Measurements from ENCODE around the gene UPF3A. TPM values are rescaled to one million over a fixed set of nuclear protein-coding genes. Genes with fewer than 3 reads are reported as not detected.
"Not testable (repeated sequence)": the region's sequence is repeated elsewhere in the genome, so short reads cannot be mapped to it uniquely, and the experiment has no call there.

The UPF3A gene
- total RNA-seq, 3 donors from 2014 or later (not counting 1 experiment from before 2014, with no cell fraction given): 37.8 to 66.5 (median 44.7) TPM

DNA sequence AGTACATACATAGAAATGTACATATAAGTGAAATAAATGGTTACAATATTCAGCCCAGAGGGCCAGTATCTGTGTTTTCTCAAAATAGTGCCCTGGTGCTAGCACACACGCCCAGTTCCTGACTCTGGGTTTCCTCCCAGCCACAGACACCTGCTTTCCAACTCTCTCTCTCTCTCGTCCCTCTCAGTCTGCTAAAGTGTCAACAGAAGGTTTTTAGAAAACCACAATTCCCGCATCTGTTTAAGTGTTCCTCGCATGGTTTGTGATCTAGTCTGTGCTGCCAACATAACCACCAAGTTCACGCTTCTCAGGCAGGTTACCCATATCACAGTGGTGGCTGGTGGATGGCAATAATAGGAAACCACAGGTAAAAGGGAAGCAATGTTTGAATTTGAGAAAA, 17.8 kb upstream of the UPF3A start:
- peaks cover 47% of the 10 kb centered on the region for H3K36me3 ChIP-seq (ENCODE audit: control insufficient read depth, insufficient read depth, low read length)
- peaks cover 0 to 2% of the 10 kb centered on the region in 2 donors for H3K9me3 Mint-ChIP-seq
- H3K4me1 Mint-ChIP-seq: peaks cover 71 to 79% of the 10 kb centered on the region in 2 donors
- WGBS (ENCODE audit: insufficient coverage): 0% methylated on average over 5 of the region's 5 CpGs
- no peak overlapping the region for H3K4me3 ChIP-seq (ENCODE audit: low read length)
- H3K27me3 Mint-ChIP-seq (ENCODE audit: low read depth in 2 of 2): no peaks in the 10 kb centered on the region
- H3K4me1 ChIP-seq (ENCODE audit: control insufficient read depth, insufficient read depth, low read length): peaks cover 75% of the 10 kb centered on the region
- H3K27ac Mint-ChIP-seq: peak overlapping the region; percentile 32 to 78
- TF ChIP-seq, protein P1, sequence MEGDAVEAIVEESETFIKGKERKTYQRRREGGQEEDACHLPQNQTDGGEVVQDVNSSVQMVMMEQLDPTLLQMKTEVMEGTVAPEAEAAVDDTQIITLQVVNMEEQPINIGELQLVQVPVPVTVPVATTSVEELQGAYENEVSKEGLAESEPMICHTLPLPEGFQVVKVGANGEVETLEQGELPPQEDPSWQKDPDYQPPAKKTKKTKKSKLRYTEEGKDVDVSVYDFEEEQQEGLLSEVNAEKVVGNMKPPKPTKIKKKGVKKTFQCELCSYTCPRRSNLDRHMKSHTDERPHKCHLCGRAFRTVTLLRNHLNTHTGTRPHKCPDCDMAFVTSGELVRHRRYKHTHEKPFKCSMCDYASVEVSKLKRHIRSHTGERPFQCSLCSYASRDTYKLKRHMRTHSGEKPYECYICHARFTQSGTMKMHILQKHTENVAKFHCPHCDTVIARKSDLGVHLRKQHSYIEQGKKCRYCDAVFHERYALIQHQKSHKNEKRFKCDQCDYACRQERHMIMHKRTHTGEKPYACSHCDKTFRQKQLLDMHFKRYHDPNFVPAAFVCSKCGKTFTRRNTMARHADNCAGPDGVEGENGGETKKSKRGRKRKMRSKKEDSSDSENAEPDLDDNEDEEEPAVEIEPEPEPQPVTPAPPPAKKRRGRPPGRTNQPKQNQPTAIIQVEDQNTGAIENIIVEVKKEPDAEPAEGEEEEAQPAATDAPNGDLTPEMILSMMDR (IDR thresholded peaks at IDR 0.05): no peak
- peak in 1 of 2 donors; percentile 76 for DNase-seq
- peaks cover 5% of the 10 kb centered on the region for H3K9me3 ChIP-seq (ENCODE audit: control insufficient read depth, insufficient read depth, low read length)
- no peaks in the 10 kb centered on the region for H3K27me3 ChIP-seq (ENCODE audit: control insufficient read depth, insufficient read depth, low read length)
- intact Hi-C loops (cut with micrococcal nuclease): loop anchor here (1.0 to 5.0 kb wide), 3 partner anchors 17 to 387 kb away; no protein-coding TSS in a partner anchor
- peak; percentile 61 to 79 (median 75) for ATAC-seq
- H3K4me3 Mint-ChIP-seq: peak overlapping the region; percentile 76
- H3K27ac ChIP-seq (ENCODE audit: low read length): peak overlapping the region; percentile 6
- peaks cover 25% of the 10 kb centered on the region for H3K36me3 Mint-ChIP-seq

DNA sequence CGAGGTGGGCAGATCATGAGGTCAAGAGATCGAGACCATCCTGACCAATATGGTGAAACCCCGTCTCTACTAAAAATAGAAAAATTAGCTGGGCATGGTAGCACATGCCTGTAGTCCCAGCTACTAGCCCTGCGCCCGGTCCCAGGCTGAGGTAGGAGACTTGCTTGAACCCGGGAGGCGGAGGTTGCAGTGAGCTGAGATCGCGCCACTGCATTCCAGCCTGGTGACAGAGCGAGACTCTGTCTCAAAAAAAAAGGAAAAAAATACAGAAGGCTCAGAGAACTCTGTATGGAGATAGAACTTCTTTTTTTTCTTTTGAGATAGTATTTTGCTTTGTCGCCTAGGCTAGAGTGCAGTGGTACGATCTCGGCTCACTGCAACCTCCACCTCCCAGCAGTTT, 17.1 kb upstream of the UPF3A start:
- peaks cover 75 to 86% of the 10 kb centered on the region in 2 donors for H3K4me1 Mint-ChIP-seq
- not testable (repeated sequence) for ATAC-seq

DNA sequence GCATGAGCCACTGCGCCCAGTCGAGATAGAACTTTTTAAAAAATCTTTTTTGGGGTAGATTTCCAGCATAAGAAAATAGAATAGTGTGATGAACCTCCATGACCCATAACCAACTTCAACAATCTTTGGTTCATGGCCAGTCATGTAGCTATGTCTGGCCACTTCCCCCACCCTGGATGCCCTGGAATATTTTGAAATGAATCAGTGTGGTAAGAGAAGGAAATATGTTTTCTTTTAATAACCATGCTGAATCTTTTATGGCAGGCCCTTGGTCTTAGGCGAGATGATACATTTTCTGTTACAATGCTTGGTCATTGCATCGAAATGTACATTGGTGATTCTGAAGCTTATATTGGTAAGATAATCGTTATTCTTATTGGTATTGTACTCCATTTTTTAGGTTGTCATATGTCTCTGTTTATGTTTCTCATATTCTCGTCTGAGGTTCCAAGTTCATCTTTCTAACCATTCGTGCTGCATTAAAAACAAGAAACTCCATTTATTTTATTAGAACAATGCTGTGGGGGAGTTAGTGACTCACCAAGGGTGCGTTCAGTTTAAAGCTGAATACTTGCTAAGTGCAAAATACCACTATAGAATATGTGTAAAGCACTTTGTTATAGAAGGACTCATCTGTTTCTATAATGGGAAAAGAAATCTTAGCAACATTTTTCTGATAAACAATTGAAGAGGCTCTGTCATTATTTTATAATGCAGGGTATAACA, 16.4 kb upstream of the UPF3A start:
- DNase-seq (no peak), ATAC-seq (no peak)
- Histone ChIP-seq H3K4me1 (ENCODE audit: control insufficient read depth, insufficient read depth, low read length) (peaks cover 87% of the 10 kb centered on the region), H3K27ac (ENCODE audit: low read length) (no peak overlapping the region), H3K27me3 (ENCODE audit: control insufficient read depth, insufficient read depth, low read length) (no peaks in the 10 kb centered on the region), H3K4me3 (ENCODE audit: low read length) (no peak overlapping the region), H3K36me3 (ENCODE audit: control insufficient read depth, insufficient read depth, low read length) (peaks cover 32% of the 10 kb centered on the region), H3K9me3 (ENCODE audit: control insufficient read depth, insufficient read depth, low read length) (peaks cover 8% of the 10 kb centered on the region)
- peak overlapping the region; percentile 33 to 60 for H3K27ac Mint-ChIP-seq
- no peaks in the 10 kb centered on the region for H3K27me3 Mint-ChIP-seq (ENCODE audit: low read depth in 2 of 2)
- H3K4me3 Mint-ChIP-seq: peak overlapping the region; percentile 55
- 96% methylated on average over 5 of the region's 8 CpGs for WGBS (ENCODE audit: insufficient coverage)
- intact Hi-C loops (cut with micrococcal nuclease): loop anchor here (5.0 kb wide), 1 partner anchor 123 kb away; no protein-coding TSS in a partner anchor
- TF ChIP-seq, protein P1 (IDR thresholded peaks at IDR 0.05): no peak
- peaks cover 16% of the 10 kb centered on the region for H3K36me3 Mint-ChIP-seq
- peaks cover 74 to 89% of the 10 kb centered on the region in 2 donors for H3K4me1 Mint-ChIP-seq
- H3K9me3 Mint-ChIP-seq: peaks cover 0 to 2% of the 10 kb centered on the region in 2 donors

More for the DNA sequence above, 17.1 kb upstream of the UPF3A start:
- not testable (repeated sequence) for H3K9me3 ChIP-seq (ENCODE audit: control insufficient read depth, insufficient read depth, low read length); H3K27ac ChIP-seq (ENCODE audit: low read length); H3K27me3 Mint-ChIP-seq (ENCODE audit: low read depth in 2 of 2); H3K4me3 Mint-ChIP-seq; DNase-seq; H3K9me3 Mint-ChIP-seq; H3K4me3 ChIP-seq (ENCODE audit: low read length); H3K27me3 ChIP-seq (ENCODE audit: control insufficient read depth, insufficient read depth, low read length)
- H3K36me3 ChIP-seq (ENCODE audit: control insufficient read depth, insufficient read depth, low read length): peaks cover 40% of the 10 kb centered on the region
- Mint-ChIP-seq H3K27ac (peak overlapping the region in 1 of 2 donors; percentile 78), H3K36me3 (peaks cover 23% of the 10 kb centered on the region)
- intact Hi-C loops (cut with micrococcal nuclease): loop anchor here (5.0 kb wide), 1 partner anchor 122 kb away; no protein-coding TSS in a partner anchor
- WGBS (ENCODE audit: insufficient coverage): 94% methylated on average over 13 of the region's 13 CpGs
- peaks cover 81% of the 10 kb centered on the region for H3K4me1 ChIP-seq (ENCODE audit: control insufficient read depth, insufficient read depth, low read length)

DNA sequence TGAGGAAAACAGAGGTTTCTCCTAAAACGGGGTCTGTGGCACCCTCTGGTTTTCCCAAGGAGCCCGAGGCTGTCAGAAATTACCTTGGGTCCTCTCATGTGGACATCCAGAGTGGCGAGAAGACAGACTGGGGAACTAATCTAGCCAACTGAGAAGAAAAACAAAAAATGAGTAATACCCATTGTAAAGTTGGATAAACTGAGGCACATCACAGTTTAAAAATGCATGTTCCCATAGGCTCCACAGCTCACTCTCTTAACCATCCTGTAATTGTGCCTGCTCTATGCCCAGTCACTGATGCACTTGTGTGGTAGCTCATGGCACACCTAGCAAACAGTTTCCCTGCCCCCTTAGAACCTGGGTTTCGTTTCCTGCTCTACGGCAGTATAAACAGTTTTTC, 15.2 kb upstream of the UPF3A start:
- peak overlapping the region in 1 of 2 donors; percentile 60 for H3K27ac Mint-ChIP-seq
- TF ChIP-seq, protein P1 (IDR thresholded peaks at IDR 0.05): no peak
- peak overlapping the region; percentile 88 for H3K4me3 Mint-ChIP-seq
- WGBS (ENCODE audit: insufficient coverage): 85% methylated on average over 5 of the region's 5 CpGs
- peaks cover 69 to 85% of the 10 kb centered on the region in 2 donors for H3K4me1 Mint-ChIP-seq
- no peak for ATAC-seq
- Histone ChIP-seq H3K27ac (ENCODE audit: low read length) (no peak overlapping the region), H3K4me1 (ENCODE audit: control insufficient read depth, insufficient read depth, low read length) (peaks cover 79% of the 10 kb centered on the region), H3K9me3 (ENCODE audit: control insufficient read depth, insufficient read depth, low read length) (peaks cover 8% of the 10 kb centered on the region), H3K27me3 (ENCODE audit: control insufficient read depth, insufficient read depth, low read length) (no peaks in the 10 kb centered on the region), H3K36me3 (ENCODE audit: control insufficient read depth, insufficient read depth, low read length) (peaks cover 21% of the 10 kb centered on the region), H3K4me3 (ENCODE audit: low read length) (no peak overlapping the region)
- peaks cover 4% of the 10 kb centered on the region for H3K36me3 Mint-ChIP-seq
- H3K27me3 Mint-ChIP-seq (ENCODE audit: low read depth in 2 of 2): no peaks in the 10 kb centered on the region
- H3K9me3 Mint-ChIP-seq: peaks cover 0 to 2% of the 10 kb centered on the region in 2 donors
- DNase-seq: peak in 1 of 2 donors; percentile 19
- intact Hi-C loops (cut with micrococcal nuclease): no loop called here
